HG02759 (cell line): ENCODE results near the gene SLC28A3.

Source experiments
- ATAC-seq: cut with Tn5 transposase; IDR thresholded peaks from one replicate; pipeline ENCODE4 v1.9.1; 2021; ENCODE audit warnings: mild to moderate bottlenecking, moderate library complexity; ENCODE audit not compliant: unreplicated experiment

The SLC28A3 gene

DNA sequence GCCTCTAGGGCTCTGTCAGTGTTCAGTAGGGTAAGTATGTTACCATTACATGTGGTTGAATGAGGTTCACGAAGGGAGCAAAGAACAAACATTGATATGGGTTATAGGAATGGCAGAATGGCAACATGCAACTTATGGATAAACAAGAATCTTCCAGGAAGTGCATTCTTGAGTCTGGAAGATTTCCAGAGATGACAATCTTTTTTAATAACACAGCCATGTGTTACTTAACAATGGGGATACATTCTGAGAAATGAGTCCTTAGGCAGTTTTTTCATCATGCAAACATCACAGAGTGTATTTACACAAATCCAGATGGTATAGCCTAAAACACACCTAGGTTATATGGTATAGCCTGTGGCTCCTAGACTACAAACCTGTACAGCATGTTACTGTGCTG is 9.1 kb upstream of the SLC28A3 start:
- ATAC-seq, result no peak

DNA sequence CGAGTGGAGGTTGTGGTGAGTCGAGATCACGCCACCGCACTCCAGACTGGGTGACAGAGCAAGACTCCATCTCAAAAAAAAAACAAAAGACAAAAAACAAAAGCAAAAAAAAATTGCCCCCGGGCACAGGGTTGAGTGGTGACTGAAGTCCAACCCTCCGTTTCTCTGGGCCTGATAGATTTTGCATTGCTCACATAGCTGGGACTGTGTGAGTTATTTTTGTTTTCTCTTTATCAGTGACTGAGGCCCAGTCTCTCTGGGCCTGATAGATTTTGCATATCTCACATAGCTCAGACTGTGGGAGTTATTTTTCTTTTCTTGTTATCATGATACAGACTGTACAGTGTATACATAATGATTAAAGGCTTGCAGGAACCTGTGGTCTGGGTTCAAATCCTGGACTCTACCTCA is 2.6 kb upstream of the SLC28A3 start:
- ATAC-seq, result no peak

DNA sequence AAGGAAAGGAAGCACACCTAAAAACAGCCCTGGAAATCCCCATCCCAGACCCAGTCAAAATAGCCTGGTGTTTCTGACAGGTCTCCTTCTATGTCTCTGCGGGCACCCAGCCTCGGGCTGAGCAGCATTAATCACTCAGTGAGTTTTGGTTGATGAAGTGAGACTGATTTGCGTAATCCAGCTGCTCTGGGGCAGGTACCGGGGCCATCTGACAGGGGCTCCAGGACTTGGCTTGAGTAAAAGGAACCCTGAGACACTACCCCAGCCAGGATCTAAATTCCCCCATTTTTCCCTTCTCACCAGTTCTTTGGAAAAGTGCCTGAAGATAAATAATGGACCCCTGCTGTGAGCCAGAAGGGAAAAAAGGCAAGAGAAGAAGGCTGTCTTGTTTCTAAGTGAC is 596 bp downstream of the SLC28A3 start:
- no peak for ATAC-seq

DNA sequence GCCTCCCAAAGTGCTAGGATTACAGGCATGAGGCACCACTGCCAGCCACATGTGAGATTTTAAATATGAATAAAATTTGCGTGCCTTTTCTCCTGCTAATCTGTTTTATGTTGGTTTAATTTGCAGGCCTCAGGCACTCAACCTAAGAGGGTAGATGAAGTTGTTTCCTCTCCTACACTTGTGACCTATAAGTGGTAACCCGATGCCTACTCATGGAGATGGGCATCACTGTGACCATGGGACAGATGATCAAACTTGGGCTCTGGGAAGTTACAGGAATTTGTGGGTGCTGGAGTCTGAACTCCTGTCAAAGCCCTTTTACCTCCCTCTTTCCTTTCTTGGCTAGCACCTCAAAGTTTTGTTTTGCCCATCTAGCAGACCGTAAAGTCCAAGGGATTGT is 1.1 kb downstream of the SLC28A3 start:
- ATAC-seq, result no peak

DNA sequence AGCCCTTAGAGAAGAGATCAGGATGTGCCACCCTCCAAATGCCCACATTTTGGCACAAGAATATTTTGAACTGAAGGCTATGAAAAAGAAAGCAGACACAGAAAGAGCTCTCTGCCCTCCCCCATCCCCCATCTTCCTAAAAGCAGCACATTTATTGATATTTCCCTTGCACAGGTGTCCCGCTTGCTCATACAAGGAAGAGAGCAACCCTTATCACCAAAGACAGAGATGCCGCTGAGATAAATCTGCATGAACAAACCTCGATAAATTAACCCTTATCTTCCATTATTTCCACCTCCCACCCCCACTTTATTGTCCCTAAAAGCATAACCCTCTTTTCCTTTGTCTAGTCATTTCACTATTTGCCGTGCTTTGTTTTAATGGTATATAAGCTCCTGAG is 1.8 kb downstream of the SLC28A3 start:
- no peak for ATAC-seq

DNA sequence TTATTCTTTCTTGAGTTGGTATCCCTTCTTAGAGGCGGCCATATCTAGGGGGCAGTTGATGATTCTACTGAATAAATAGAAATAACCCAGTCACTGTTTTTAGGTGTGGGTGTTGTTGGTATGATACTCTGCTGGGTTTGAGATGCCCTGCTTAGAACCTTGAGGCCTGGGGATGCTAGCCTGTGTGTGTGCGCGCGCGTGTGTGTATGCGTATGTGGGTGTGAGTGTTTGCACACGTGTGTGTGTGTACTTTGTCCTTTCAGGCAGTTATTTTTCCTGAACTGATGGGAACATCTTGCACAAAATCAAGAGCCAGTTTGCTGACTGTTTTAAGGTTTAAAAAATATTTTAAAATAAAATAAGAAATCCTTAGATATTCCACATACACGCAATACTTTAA is 3.3 kb downstream of the SLC28A3 start:
- no peak for ATAC-seq

DNA sequence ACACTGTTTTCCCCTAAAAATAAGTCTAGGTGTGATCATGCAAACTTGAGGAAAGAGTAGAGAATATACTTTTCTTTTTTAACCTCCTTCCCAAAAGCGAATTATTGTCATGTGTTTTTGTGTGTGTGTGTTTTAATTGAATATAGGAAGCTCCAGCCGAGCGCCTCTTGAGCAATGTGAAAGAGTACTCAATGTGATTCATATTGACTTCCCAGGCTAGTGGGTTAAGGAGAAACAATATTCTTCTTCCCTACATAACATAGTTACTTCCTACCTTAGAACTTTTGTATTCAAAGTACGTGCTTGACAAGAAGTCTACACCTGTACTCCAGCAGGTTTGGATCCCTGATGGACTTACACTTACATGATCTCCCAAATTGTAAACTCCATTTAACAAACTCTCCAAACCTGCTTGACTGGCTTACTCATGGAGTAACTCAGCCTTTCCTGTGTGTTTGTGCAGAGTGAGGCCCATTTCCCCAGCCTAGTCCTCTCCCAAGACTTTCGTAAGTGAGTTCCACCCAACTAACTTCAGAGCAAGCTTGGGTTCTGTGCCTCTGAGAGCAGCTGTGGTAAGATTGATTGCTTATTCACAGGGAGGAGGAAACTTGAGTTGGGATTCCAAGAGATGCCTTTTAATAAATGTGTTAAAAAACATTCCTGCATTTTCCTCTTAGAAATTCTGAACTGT is 9.3 kb downstream of the SLC28A3 start:
- ATAC-seq, result no peak

DNA sequence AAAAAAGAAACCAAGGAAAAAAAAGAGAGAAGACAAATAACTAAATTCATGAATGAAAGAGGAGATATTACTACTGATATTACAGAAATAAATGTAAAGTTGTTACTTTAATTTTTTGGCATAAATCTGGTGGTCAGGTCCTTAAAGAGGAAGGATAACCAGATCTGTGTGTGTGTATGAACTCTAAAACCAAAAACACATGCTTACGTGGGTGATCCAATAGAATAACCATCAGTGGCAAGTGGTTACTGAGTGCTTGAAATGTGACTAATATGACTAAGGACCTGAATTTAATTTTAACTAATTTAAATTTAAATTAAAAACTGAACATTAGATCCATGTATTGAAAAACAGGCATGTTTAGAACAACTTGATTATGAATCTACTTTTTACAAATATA is 10.3 kb downstream of the SLC28A3 start:
- ATAC-seq, result no peak

DNA sequence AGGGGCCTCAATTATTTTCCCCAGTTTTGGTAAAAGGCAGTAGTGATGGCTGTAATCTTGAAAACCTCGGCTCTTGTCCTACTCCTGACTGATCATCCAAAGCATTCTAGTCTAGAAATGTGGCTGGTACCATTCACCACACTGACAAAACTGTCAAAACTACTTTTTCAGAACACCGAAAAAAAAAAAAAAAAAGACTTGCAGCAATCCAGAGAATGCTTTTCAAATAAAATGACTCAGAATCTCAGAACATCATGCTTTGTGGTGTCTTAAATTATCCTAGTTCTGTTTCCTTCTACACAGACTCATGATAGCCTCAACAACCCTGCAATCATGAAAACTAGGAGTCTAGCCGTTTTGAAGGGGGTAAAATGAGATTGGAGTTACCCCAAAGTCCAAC is 13.4 kb downstream of the SLC28A3 start:
- no peak for ATAC-seq

DNA sequence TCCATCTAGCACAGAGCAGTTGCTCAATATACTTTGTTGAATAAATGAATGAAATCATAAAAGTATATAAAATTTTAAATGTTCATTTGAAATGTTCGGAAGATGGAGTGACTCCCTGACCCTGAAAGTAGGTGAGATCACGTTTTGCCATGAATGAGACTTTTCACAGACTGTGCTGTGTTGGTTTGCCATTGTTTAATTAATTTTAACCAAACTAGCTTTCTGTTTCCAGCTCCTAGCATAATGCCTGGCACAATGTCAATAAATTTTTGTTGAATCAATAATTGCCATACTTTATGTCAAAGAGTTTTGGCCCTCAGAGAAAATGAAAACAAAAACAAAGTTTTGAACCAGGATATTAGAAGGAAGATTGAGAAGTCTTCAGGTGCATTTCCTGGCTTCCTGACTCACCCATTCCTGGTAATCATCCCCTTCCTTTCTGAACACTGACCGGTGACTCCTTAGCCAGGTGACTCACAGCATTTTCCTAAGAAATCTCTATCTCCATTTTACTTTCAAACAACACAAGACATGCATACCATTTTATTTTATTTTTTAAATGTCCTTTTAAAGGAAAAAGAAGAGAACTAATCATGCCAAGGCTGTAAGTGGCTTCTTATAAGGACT is 15.1 kb downstream of the SLC28A3 start:
- no peak for ATAC-seq

DNA sequence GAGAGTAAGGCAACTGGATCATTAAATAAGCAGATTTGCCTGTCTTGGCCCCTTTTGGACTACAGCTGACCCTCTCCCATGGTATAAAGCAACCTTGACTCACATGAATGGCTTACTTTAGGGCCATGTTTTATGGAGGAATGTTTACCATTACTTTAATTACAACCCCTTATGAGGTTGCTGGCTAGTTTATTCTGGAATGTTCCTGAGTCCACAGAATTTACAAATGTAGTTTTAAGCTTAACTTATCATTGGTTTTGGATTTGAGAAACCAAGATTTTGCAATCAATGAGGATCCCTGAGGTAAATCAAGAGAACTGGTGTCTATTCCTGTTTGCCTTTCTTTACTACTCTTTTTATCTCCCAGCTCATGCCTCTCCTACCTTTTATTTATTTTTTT is 15.7 kb downstream of the SLC28A3 start:
- no peak for ATAC-seq

DNA sequence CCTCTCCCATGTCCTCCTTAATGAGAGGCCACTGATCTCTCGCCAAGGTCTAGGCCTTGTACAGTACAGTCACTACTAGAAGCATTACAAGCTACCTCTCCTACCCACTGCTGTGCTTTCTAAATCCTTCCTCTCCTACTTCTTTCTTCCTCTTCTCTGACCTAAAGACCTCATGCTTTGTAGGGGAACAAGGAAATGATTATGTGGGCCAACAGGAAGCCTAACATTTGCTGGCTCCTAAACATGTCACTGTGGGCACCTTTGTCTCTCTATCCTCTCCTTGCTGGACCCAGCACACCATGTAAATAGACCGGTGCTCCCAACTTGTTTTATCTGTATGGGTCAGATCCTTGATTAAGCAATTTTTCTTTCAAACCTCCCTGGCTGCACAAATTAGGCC is 16.7 kb downstream of the SLC28A3 start:
- no peak for ATAC-seq

DNA sequence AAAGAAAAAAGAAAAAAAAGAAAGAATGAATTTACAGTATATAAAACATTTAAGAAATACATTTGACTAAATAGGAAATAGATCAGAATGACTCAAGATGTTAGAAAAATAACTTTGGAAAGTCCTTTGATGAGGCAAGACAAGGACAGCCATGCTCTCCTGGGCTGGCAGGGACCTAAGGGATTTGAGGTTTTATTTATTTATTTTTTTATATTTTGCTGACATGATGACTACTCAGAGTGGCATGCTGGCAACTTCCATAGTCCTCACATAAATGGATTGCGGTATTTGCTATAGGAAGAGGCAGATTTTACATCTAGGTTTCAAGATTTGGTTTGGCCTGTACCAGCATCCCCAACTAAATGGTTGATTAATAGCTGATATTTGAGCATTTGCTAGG is 17.7 kb downstream of the SLC28A3 start:
- ATAC-seq, result no peak

DNA sequence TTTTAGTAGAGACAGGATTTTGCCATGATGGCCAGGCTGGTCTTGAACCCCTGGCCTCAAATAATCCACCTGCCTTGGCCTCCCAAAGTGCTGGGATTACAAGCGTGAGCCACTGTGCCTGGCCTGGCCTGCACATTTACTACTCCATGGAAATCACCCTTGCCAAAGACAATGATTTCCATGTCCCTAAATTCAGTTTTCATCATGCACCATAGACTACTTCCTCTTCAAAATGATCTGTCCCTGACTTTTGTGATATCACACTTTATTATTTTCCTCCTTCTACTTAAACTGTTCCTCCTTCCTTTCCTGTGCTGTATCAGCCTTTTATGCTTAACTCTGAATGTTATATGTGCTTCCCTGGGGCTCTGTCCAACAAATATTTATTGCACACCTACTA is 20.3 kb downstream of the SLC28A3 start:
- ATAC-seq, result no peak

DNA sequence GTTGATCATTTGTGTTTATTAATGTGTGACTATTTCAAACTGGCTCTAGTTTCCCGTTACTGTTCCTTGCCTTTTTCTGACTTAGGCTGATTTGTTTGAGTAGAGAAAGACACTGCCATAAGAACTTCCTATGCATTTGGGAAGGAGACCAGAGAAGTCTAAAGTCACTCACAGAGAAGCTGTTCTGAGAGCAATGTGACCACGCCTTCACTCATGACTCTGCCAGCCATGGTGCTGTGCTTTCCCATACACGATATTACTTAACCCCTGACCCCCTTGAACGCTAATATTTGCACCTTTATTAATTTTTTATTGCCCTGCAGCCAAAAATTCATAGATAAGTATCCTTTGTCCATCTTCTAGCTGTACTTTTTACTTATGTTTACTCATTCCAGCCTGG is 20.9 kb downstream of the SLC28A3 start:
- no peak for ATAC-seq

DNA sequence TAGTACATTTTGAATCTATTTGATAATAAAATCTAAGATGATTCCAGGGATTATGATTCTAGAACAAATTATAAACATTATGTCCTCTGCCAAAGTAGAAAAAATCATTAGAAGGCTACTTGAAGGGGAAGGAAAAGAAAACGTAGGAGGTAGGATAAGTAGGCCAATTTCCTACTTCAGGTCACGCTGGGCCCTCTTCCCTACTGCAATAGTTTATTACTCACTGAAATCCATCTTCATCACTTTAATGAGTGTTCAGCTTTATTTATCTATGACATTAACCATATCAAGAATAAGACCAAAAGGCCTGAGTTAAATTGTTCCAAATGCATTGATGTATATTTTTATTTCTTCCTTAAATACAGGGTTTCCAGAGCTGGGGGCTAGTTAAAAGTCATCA is 21.6 kb downstream of the SLC28A3 start:
- ATAC-seq, result no peak

DNA sequence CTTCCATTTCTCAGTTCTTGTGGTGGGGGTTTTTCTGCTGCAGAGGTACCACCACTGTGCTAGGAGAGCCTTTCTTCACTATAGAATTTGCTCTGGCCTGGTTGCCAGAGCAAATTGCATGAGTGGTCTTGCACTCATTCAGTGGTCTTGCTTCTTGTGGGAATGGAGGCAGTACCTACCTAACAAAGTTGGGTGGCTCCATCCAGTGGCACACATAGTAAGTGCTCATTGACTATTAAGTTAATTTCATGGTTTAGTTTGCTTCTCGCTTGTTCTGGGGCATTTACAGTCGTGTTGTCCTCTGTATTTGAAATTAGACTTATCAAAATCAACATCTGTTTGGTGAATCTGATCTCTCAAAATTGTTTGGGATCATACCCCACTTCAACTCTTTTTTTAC is 23.0 kb downstream of the SLC28A3 start:
- no peak for ATAC-seq

DNA sequence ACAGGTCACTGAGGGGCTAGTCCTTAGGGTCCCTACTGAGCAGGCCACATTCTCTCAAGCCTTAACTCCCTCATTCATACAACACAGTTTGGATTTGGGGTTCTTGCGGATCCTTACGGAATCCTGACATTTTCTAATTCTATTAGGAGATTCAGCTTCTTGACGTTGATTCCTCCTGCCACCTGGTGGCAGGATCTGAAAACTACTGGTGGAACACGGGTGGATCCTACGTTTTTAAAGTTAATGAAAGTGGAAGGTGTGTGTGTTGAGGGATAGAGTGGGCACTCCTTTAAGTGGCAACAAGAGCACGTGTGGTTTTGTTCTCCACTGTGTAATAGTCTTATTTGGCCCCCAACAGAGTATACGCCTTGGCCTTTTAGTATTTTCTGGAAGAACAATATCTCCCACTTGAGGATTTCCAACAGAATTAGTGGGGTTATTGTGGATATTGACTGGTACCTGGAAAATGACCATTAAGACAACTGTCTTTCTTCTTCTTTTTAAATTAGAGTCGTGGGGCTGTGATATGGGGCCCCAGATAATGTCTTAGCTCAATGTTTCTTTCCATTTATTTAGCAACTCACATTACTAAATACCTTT is 25.2 kb downstream of the SLC28A3 start:
- ATAC-seq, result no peak

DNA sequence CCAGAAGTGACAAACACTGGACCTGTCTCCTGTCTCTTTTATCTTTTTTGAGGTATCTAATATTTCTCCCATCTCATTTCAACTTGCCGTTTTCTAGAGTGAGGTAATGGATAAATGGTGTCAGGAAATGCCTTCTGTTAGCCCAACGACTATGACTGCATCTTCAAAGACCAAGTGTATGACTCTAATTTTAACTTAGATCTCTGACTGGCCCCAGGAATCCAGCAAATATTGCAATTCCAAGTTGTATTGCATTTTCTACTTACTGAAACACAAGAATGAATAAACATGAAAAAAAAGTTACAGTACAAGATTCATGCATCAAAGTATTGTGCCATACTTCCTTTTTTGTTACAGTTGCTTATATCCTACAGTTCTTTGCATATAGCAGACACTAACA is 26.3 kb downstream of the SLC28A3 start:
- no peak for ATAC-seq

DNA sequence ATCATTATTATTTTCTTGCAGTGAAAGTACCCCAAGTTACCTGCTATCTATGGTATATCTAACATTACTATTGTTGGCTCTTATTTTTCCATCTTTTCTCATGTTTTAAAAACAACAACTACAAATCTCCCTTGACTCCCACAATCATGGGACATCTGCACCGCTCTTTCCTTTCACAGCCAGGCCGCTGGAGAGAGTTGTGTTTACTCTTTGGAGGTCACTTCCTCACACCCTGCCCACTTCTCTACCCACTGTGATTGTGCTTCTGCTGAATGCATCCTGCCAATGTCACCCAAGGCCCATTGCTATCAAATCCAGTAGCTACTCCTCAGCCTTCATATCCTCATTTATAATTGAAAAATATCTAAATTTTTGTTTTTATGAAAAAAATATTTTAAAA is 29.7 kb downstream of the SLC28A3 start:
- ATAC-seq, result no peak

DNA sequence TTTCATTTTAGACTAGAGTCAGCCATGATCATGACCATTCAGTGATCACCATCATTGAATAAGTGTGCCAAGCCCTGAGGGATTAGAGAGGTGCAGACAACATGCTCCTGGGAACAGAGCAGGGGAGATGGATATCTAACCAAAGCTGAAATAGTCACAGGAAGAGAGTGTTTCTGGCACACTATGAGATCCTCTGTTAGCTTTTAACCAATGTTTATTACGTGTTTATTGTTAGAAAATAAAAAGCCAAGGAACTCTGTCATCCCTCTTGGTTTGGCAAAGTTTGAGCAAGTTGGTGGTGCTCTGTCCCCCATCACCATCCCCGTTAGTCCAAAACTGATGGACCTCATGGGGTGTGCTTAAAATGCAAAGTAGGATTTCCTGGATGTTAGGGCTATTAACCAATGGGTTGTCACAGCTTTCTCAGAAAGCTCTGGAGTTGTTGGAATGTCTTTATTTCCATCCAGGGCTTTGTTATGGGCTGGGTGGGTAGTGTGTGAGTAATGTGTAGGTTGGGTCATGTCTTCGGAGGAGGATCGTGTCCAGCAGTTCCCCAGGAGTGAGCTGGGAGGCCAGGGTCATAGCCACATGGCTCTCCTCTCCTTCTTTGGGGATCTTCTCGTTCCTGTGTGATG is 34.9 kb downstream of the SLC28A3 start:
- ATAC-seq, result no peak

DNA sequence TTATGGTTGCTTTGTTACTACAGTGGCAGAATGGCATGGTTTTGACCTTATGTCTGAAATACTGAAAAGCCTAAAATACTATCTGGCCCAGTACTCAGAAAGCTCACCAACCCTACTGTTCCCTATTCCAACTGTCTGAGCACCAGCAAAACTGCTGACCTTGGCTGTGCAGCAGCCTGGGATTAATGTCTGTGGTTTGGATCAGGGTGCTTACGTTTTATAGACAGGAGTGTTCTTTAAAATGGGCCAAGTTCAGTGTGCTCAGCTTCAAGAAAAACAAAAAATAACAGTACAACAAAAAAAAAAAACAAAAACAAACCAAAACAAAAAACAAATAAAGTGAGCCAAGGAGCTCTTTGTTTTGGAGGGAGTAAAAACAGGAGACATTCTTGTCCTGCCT is 36.4 kb downstream of the SLC28A3 start:
- no peak for ATAC-seq
